Left forelimb (tissue), 1 donor: ENCODE results near the gene PLA2G12B.
"Not testable (repeated sequence)": the region's sequence is repeated elsewhere in the genome, so short reads cannot be mapped to it uniquely, and the experiment has no call there.

ENCODE experiments used
- DNase-seq: peaks from one replicate; pipeline ENCODE4 v3.0.0-alpha.2; 2018; ENCODE audit warnings: low spot score

Gene PLA2G12B, protein sequence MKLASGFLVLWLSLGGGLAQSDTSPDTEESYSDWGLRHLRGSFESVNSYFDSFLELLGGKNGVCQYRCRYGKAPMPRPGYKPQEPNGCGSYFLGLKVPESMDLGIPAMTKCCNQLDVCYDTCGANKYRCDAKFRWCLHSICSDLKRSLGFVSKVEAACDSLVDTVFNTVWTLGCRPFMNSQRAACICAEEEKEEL

DNA sequence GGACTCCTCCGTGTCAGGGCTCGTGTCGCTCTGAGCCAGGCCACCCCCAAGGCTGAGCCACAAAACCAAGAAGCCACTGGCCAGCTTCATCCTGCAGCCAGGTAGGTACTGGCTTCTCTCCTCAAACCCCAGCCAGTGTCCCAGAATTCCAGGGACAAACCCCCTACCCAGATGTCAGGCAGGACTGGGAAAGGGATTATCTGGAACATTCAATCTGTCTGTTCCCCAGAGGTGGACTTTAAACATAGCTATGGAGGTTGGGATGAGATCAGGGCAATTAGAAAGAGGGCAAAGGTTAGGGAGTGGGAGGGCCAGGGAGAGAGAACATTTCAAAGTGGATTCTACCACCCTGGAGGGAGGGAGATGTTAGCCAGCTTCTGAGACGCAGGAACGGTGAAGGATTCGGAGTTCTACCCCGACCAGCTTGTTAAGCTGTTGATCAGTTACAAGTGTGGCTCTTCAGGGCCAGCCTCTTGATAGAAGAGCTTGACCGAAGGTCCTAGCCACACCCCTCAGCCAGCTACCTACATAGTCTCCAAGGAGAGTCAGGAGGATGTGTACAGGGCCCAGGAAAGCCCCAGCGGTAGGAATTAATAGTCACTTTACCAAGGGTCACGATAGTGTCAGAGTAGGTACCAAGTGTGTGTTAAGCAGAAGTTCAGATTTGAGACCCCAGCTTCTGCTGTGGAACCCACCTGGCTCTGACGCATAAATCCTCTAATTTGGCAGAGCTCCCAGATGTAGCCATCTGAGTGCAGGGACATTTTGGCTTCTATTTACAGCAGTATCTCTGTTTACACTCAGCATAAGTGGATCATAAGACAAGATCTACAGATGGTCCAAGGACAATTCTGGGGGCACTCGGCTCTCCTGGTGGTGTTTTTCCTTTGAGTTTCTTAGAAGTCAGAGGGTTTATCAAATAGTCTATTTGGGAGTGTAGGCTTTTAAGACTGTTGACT lies at the start of gene PLA2G12B:
Gene PLA2G12B, minus strand, starts transcription at position 211 of the 959 bp plus-strand sequence. Its CDS starts 121 bp downstream, at position 90.
- no peak for DNase-seq

GRCh38 chr10:73003822-73004221 lies 49.2 kb upstream of the PLA2G12B start:
- no peak for DNase-seq

- no peak for DNase-seq
These were observed 46.4 kb upstream of the PLA2G12B start for GRCh38 chr10:73000973-73001372.

GRCh38 chr10:72997099-72997498 lies 42.5 kb upstream of the PLA2G12B start:
- DNase-seq, result no peak

DNA sequence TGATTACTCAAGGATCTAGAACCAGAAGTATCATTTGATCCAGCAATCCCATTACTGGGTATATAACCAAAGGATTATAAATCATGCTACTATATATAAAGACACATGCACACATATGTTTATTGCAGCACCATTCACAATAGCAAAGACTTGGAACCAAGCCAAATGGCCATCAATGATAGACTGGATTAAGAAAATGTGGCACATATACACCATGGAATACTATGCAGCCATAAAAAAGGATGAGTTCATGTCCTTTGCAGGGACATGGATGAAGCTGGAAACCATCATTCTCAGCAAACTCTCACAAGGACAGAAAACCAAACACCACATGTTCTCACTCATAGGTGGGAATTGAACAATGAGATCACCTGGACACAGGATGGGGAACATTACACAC lies 40.9 kb upstream of the PLA2G12B start:
- DNase-seq, result not testable (repeated sequence)

DNA sequence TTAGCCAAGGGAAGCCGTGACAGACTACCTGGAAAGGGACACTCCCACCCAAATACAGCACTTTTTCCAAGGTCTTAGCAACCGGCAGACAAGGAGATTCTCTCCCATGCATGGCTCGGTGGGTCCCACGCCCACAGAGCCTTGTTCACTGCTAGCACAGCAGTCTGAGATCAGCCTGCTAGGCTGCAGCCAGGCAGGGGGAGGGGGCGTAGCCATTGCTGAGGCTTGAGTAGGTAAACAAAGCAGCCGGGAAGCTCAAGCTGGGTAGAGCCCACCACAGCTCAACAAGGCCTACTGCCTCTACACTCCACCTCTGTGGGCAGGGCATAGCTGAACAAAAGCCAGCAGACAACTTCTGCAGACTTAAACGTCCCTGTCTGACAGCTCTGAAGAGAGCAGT lies 35.2 kb upstream of the PLA2G12B start:
- DNase-seq, result not testable (repeated sequence)

DNA sequence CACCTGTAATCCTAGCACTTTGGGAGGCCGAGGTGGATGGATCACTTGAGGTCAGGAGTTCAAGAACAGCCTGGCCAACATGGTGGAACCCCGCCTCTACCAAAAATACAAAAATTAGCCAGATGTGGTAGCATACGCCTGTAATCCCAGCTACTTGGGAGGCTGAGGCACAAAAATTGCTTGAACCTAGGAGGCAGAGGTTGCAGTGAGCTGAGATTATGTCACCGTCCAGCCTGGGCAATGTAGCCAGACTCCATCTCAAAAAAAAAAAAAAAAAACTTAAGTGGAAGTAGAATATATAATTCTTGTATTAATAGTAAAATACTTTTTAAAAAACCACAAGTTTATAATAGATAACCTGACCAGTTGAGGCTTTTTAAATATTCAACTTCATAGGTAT lies 30.0 kb upstream of the PLA2G12B start:
- DNase-seq, result not testable (repeated sequence)

DNA sequence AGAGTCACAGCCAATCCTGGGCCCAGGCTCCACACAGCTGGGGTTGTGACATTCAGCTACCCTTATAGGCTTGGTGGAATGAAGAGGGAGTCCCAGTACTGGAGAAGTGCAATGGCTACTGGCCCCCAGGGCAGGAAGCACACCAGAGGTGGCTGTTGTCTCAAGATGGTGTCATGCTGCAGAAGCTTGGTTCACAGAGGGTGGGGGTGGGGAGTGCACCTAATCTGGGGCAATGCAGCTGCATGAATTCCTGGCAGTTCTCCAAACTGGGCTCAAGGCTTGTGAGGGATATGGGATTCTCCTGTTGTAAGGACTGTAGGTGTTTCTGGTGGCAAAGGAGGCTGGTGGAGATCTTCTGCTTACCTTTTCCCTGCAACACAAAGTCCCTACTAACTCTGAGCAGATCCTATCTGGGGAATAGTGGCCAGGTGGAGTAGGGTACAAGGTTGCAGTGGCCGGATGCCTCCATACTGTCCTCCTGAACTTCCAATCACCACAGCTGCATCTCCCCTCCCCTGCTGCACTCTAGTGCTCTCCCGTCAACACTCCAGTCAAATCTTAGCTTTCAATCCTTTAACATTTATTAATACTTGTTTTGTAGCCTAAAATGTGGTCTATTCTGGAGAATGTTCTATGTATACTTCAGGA lies 27.4 kb upstream of the PLA2G12B start:
- no peak for DNase-seq

DNA sequence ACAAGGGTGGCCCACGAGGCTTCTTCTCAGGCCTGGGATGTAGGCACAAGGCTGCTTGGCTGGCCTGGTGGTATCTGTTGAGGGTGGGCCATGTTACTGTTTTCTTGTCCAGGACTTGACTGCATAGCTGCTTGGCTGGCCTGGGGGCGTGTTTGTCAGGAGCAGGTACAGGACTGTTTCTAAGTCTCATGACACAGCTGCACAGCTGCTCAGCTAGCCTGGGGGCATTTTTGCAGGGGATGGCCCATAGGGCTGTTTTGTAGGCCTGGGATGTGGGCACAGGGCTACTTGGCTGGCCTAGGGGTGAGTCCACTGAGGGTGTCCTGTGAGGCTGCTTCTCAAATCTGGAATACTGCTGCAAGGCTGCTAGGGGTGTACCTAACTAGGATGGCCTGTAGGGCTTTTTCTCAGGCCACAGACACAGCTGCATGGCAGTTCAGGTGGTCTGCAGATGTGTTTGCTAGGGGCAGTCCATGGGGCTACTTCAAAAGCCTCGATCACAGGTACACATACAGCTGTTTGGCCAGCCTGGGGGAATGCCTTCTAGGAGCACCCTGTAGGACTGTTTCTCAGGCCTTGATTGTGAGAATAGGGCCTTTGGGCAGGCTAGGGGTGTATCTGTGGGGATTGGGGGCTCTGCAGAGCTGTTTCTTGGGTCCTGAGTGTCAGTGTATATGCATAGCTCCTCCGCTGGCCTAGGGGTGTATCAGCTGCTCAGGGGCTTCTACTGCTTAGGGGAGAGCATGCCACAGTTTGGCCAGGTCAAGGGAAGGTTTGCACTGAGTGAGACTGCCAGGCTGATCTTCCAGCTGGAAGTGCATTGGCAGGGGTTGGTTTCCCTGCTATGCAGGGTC lies 26.6 kb upstream of the PLA2G12B start:
- no peak for DNase-seq

DNA sequence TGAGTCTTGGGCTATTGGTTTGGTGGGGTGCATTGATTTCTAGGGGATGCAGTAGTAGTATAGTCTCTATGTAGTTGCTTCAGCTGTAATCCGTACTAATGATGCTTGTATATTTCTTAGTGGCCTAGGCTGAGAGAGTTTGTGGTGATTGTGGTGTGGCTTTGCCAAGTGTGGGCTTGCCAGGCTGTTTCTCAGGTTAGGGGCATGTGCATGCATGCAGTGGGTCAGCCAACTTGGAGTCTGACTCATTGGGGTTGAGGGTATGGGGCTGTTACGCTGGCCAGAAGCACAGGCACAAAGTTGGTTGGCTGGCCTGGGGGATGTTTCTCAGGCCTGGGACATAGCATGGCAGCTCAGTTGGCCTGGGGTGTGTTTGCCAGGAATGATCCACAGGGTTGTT lies 25.7 kb upstream of the PLA2G12B start:
- no peak for DNase-seq

- no peak for DNase-seq
These were observed 25.1 kb upstream of the PLA2G12B start for GRCh38 chr10:72979709-72980108.

- no peak for DNase-seq
These were observed 22.3 kb upstream of the PLA2G12B start for GRCh38 chr10:72976886-72977285.

DNA sequence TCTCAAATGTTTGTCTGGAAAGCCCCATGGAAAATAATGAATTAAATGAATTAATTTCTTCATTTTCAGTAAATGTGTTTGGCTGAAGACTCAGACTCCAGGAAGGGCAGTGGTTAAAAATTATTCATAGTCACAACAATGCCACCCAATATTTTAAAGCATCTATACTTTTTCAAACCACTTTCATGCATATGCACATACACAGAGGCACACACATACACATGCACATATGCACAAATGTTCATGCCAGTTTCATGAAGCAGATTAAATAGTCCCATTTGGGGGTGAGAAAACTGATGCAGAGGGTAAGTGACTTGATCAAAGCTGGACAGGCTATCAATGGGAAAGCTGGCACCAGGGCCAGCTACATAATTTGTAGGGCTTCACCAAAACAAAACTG lies 1.4 kb upstream of the PLA2G12B start:
- DNase-seq, result no peak

GRCh38 chr10:72954230-72954595 lies 393 bp downstream of the PLA2G12B start:
- DNase-seq, result no peak

- no peak for DNase-seq
These were observed 919 bp downstream of the PLA2G12B start for GRCh38 chr10:72953687-72954086.

- DNase-seq, result no peak
These were observed 1.9 kb downstream of the PLA2G12B start for GRCh38 chr10:72952642-72953158.

GRCh38 chr10:72952189-72952588 lies 2.4 kb downstream of the PLA2G12B start:
- no peak for DNase-seq

DNA sequence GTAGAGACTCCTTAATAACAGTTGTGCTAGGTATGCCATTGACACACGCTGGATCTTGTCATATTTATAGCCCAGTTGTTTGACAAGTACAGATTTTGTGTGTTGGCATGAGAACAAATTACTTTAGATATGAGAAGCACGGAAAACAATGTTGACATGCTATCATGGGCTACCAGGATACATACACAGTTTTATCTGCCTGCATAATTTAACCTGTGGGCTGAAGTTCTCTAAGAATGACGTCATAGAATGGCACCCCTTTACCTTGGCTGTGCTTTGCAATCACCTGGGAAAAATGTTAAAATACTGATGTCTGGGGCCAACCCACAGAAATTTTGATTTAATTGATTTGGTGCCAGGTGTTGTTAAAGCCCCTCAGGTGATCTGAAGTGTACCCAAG lies 2.8 kb downstream of the PLA2G12B start:
- DNase-seq, result no peak

GRCh38 chr10:72948762-72949161 lies 5.8 kb downstream of the PLA2G12B start:
- DNase-seq, result no peak

GRCh38 chr10:72946963-72947362 lies 7.6 kb downstream of the PLA2G12B start:
- no peak for DNase-seq

DNA sequence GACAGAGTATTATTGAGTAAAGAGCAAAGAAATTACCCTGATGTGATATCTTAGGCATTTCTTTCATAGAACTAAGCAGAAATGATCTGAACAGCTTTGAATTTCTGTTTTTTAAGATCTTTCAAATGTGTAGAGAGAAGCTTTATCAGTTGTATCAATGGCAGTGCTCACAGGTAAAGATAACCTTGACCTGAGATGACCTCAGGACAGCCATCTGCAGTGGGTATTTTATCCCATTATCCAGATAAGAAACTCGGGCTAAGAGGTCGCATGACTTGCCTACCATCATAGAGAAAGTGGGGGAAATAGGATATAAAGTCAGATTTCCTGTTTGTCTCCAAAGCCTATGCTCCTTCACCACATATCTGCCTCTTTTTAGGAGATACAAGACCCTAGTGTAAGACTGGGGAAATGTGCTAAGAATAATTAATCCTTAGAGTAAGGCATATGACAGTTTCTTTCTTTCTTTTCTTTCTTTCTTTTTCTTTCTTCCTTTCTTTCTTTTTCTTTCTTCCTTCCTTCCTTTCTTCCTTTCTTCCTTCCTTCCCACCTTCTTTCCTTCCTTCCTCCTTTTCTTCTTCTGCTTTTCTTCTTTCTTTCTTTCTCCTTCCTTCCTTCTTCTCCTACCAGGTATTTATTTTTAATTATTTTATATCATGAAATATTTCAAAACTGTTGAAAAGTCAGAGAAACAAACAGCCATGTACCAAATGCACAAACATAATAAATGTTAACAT lies 10.9 kb downstream of the PLA2G12B start:
- no peak for DNase-seq
